GM18909 (cell line): ENCODE data around the gene FBXO11.
A peak's percentile ranks its signal among the peaks of the same experiment; 100 is the strongest.
"Not testable (repeated sequence)": the region's sequence is repeated elsewhere in the genome, so short reads cannot be mapped to it uniquely, and the experiment has no call there.

ENCODE experiments used
- ATAC-seq: cut with Tn5 transposase; IDR thresholded peaks from one replicate; pipeline ENCODE4 v1.9.1; 2021; ENCODE audit warnings: mild to moderate bottlenecking; ENCODE audit not compliant: unreplicated experiment, poor library complexity

The FBXO11 gene

DNA sequence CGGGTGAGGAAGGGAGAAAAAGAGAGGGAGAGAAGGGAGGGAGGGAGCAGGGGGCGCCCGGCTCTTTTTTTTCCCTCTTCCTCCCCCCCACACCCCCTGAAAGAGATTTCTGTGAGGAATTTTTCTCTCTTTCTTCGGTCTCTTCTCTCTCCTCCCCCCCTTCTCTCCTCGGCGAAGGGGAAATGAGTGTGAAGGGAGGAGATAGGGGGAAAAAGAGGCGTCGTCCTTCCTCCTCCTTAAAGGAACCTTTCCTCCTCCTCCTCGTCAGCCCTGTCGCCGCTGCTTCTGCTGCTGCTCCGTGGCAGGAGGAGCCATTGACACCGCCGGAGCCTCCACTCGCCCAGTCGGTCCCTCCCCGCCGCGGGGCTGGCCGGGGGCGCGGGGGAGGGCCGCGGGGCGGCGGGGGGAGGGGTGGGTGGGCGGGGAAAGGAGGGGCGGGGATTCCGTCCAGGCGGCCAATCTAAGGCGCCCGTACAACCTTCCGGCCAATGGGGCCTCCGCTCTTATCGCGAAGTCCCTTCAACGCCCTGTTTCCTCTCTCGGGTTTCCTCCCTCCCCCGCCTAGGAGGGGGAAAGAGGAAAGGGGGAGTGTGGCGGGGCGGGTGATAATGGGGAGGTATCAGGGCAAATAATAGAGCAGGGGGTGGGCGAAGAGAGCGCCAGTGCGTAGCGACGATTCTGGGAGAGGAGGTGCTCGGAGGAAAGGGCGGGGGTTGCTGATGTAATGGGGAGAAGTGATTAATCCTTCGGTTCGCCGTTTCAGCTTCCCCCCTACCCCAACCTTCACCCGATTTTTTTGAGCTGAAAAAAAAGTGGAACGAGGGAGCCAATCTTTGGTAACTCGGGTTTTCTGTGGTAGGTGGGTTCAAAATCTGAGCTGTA, at the start of gene FBXO11:
Gene FBXO11, minus strand, starts transcription at position 342 of the 882 bp plus-strand sequence. CDS start 778 bp downstream, outside the sequence.
- peak; percentile 93 for ATAC-seq

DNA sequence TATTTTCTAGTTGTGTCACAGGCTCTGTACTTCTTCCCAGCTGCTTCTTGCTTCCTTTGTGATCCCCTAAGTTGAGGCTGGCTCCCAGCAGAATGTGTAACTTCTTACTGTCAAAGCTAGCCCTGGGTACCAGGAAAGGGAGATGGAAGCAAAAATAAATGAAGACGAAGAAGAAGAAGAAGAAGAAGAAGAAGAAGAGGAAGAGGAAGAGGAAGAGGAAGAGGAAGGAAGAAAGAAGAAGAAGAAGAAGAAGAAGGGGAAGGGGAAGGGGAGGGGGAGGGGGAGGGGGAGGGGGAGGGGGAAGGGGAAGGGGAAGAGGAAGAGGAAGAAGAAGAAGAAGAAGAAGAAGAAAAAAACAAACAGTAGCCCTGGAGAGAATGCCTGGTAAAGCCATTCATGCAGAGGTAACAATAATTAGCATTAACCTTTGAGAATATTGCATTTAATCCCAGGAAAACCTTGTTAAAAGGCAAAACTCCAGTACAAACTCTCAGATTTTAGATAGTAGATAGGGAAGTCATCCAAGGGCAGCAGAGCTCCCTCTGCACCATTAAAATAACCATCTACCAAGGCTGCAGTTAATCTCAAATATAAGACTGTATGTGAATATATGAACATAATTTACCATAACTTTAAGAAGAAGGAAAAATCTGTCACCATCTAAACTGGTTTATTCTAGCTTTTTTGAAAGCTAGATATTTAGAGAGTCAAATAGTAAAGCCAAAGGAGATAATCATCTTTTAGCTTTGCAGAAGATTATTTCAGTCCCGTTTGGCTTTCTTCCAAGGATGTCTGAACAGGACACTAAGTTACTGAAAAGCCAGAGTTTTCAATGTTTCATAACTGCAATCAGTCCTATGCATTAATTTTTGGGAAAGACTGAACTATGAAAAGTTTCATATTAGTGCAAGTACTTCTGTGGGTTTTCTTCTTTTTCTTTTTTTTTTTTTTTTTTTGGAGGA, 44.3 kb upstream of the FBXO11 start:
- no peak for ATAC-seq

- no peak for ATAC-seq
These were observed 40.3 kb upstream of the FBXO11 start for GRCh38 chr2:47946593-47946992.

DNA sequence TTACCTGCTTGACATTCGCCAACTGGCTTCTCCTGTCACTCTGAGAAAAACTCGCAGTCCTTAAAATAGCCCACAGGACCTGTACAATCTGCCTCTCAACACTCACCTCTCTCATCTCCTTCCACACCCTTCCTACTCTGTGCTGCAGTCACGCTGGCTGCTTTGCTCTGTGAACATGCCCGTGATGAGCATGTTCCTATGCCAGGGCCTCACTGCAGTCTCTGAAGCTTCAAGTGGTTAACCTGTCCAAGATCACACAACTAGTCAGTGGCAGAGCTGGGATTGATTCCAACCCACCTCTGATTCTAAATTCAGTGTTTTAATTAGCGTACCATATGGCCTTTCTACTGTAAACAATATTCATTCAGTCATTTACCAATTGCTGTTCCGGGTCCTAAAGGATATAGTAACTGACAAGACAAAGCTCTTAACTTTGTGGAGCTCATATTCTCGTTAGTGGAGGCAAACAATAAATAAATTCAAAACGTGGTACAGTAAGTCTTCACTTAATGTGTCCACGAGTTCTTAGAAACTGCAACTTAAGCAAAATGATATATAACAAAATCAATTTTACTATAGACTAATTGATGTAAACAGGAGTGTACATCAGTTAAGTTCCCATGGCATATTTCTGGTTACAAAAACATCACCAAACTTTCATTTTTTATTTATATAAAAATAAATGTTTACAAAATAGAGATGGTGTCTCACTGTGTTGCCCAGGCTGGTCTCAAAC, 38.9 kb upstream of the FBXO11 start:
- ATAC-seq = no peak

DNA sequence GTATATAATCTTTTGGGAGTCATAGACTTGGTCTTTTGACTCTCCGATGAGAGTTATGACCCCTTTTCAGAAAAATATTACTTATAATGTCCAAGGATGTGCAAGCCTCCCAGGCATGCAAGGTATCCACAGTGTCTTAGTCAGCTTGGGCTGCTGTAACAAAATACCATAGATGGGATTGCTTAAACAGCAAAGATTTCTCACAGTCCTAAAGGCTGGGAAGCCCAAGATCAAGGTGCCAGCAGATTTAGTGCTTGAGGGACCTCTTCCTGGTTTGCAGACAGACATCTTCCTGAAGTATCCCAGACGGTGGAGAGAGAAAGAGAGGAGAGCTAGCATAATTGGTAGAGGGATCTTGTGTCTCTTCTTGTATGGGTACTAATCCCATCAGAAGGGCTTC, 35.6 kb upstream of the FBXO11 start:
- no peak for ATAC-seq

- no peak for ATAC-seq
These were observed 31.4 kb upstream of the FBXO11 start for GRCh38 chr2:47937677-47938076.

DNA sequence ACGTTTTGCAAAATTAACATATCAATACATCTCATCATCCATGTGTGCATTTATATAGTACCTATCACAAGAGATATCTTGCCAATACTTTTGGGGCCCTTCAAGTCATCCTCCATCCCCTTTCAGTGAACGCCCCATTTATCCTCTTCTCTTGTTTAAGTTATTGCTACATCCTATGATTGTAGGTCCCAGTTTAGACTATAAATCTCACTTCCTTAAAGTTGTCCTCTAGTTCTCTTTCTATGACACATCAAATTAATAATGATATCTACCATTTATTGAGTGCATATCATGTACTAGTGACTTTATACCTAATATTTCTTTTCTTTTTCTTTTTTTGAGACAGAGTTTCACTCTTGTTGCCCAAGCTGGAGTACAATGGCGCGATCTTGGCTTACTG, 28.8 kb upstream of the FBXO11 start:
- no peak for ATAC-seq

DNA sequence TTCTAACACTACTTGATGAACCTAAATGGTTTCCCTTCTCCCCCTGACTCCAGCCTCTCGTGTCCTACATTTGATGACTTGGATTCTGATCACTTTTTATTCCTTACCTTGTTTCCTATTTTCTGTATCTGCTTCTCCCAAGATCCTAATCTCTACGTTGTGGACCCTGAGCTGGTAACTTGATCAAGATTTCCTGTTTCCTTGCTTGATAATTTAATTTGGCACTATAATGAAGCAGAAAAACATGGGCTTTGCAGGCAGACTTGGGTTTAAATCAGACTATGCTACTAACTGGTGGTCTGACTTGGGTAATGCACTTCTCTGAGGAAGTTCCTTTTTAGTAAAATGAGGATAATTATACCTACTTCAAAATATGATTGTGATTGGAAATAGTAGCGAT, 11.7 kb upstream of the FBXO11 start:
- no peak for ATAC-seq

- no peak for ATAC-seq
These were observed 11.1 kb upstream of the FBXO11 start for GRCh38 chr2:47917276-47917961.

DNA sequence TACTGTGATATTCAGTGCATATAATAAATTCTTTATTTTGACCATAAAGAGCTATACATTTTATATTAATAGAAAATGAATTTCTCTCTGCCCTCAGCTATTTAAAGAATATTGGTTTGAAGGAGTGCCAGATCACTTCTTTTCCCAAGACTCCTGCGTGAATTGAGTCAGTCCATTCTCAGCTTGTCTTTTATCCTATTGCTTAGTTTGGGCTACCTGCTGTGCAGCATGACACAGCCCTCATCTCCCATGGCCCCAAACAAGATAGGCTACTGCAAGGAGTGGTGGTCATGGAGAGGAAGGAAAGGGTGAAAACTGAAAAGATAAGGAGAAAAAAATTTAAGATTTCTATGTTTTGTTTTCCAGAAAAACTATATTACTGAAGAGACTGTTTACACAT, 10.1 kb upstream of the FBXO11 start:
- ATAC-seq = no peak

- ATAC-seq = not testable (repeated sequence)
These were observed 4.4 kb upstream of the FBXO11 start for GRCh38 chr2:47910662-47911061.

DNA sequence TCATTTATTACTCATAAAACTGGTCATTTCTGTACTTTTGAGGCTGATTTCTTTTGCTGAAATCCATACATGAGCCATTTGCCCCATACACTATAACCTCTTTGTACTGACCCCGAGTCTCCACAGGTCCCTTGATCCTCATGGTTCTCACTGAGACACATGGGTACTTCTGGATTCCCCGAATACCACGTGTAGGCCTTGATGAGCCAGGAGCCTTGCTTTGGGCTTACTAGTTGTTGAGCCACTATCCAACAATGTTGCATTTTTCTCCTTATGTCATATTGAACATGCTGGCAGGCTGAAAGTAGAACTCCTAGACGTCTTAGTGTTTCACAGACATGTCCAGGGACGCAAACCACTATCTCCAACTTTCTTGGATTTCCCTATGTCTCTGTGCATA, 2.4 kb upstream of the FBXO11 start:
- ATAC-seq = no peak

DNA sequence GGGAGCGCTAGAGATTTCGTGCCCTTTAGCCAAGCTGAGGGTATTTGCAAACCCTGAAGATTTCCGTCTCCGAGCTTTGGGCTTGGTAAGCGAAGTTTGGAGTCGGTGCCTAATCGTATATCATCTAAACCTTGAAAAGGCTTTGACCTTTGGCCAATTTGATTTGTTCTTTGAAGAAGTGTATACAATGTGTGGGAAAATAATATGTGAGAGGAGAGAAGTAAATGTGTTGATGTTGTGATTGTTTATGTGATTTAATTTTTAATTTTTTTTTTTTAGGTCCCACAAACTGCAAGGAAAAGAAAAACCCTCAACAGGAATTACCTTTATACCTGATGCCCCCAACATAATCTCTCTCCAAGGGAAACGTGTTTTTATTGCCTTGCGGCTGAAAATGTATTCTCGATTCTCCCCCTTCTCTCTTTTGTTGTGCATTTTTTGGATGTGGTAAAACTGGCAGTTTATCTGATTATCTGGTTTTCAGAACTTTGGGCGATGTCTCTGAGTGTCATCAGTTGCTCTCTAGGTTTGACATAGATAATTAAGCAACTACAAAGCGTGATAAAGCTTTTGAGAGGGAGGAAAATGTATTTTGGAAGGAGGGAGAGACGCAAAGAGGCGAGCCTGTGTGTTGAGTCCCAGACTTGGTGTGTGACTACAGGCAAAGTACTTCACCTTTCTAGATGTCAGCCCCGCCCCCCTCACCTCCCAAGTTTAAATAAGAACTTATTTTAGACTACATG, 912 bp upstream of the FBXO11 start:
- ATAC-seq = no peak

- peak; percentile 14 for ATAC-seq
These were observed 727 bp downstream of the FBXO11 start for GRCh38 chr2:47905386-47906156.

- no peak for ATAC-seq
These were observed 2.4 kb downstream of the FBXO11 start for GRCh38 chr2:47903781-47904490.

DNA sequence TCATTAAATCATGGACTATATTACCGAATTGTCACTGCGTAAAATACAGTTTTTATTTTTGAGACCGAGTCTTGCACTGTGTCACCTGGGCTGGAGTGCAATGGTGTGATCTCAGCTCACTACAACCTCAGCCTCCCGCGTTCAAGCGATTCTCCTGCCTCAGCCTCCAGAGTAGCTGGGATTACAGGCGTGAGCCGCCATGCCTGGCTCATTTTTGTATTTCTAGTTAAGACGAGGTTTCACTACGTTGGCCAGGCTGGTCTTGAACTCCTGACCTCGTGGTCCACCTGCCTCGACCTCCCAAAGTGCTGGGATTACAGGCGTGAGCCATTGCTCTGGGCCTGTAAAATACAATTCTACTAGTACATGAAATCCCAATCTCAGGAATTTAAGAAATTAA, 4.4 kb downstream of the FBXO11 start:
- ATAC-seq = not testable (repeated sequence)

- ATAC-seq = no peak
These were observed 5.4 kb downstream of the FBXO11 start for GRCh38 chr2:47900857-47901256.
